Astrocyte of the hippocampus (primary cell): ENCODE measurements around the gene ATP2C2.
A peak's percentile ranks its signal among the peaks of the same experiment; 100 is the strongest.
"Not testable (repeated sequence)": the region's sequence is repeated elsewhere in the genome, so short reads cannot be mapped to it uniquely, and the experiment has no call there.

Source experiments
- DNase-seq: peaks from one replicate; pipeline ENCODE4 v3.0.0; 2011; ENCODE audit warnings: low read depth, low spot score

The ATP2C2 gene

DNA sequence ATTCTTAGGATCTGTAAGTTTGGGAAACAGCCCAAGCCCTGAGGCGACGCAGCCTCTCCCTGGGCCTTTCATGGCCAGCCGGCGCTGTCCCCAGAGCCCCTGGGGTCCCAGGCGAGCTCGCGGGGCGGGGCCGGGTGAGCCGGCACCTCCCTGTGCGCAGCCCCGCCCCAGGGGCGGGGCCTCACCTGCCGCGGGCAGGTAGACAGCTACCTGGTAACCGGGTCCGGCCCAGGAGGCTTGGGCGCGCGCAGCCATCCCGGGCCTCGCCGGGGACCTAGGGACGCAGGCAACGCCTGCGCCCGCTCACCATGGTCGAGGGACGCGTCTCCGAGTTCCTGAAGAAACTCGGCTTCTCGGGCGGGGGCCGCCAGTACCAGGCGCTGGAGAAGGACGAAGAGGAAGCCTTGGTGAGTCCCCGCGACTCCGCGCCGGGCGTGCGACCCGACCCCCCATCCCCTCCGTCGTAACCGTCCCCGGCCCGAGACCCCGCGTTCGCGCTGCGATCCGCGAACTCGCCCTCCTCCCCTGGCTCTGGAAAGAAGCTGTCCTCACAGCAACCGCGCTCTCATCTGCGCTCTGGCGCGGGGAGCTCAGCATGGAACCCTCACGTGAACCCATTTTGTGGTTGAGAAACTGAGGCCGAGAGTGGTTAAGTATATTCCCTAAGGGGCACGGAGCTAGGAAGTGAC is at the start of gene ATP2C2:
Gene ATP2C2 (plus strand): TSS at position 231 of the 689 bp plus-strand sequence. CDS start 78 bp downstream, at position 309.
- peak; percentile 8 for DNase-seq

DNA sequence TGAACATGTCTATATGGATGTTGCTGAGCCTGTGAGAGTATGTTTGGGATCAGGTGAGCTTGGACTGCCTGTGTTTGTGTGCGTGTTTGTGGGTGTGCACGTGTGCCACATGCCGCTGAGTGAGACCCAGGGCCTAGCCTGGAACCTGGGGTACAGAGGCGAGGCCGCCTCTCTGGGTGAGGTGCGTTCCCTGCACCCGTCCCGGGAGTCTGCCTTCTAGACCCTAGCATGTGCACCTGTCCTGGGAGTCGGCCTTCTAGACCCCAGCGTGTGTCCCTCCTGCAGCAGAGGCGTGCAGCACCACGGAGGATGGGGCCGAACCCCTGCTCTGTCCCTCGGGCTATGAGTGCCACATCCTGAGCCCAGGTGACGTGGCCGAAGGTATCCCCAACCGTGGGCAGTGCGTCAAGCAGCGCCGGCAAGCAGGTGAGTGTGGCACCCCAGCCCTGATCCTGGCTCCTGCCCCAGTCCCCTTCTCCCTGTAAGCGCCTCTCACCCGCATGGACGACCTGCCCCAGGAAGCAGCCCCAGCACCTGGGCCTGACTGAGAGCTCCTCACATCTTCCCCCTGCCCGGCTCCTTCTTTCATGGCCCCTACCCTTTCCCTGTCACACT is 49.1 kb upstream of the ATP2C2 start:
- DNase-seq: no peak

- no peak for DNase-seq
Measured at GRCh38 chr16:84320511-84320910, 47.8 kb upstream of the ATP2C2 start.

GRCh38 chr16:84321932-84322331 is 46.4 kb upstream of the ATP2C2 start:
- no peak for DNase-seq

GRCh38 chr16:84322749-84323148 is 45.6 kb upstream of the ATP2C2 start:
- no peak for DNase-seq

DNA sequence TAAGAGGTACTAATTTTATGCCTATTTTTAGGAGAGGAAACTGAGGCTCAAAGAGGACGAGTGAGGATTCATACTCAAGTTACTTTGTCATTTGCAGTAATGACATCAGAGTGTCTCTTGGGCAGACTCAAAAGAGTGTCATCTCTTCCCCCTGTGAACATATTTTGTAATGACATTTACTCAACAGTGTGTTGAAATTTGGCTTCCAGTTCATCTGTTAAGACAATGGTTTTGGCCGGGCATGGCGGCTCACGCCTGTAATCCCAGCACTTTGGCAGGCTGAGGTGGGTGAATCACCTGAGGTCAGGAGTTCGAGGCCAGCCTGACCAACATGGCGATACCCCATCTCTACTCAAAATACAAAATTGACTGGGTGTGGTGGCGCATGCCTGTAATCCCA is 44.7 kb upstream of the ATP2C2 start:
- DNase-seq: no peak

DNA sequence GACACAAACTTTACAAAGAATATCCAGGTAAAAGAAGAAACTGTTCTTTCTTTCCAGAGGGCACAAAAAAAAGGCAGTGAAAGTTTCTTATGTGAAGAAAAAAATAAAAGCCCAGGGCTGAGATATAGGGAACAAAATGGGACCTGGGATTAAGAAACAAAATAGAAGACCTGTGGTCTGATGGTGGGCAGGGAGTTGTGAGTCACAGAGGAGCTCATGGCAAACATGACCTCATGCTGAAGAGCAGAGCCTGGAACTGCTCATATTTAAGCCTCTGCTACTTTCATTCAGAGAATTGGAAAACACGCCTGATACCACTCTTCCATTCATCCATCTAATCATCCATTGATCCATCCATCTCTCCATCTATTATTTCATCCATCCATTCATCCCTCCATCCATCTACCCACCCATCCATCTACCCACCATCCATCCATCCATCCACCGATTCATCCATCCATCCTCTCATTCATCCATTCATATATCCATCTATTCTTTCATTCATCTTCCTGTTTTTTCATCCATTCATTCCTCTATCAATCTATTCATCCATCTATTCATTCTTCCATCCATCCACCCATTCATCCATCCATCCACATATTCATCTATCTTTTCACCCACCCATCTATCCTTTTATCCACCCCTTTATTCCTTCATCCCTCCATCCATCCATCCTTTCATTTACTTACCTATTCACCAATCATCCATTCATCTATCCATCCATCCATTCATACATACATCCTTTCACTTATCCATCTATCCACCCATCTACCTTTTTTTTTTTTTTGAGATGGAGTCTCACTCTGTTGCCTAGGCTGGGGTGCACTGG is 43.7 kb upstream of the ATP2C2 start:
- peak; percentile 14 for DNase-seq

DNA sequence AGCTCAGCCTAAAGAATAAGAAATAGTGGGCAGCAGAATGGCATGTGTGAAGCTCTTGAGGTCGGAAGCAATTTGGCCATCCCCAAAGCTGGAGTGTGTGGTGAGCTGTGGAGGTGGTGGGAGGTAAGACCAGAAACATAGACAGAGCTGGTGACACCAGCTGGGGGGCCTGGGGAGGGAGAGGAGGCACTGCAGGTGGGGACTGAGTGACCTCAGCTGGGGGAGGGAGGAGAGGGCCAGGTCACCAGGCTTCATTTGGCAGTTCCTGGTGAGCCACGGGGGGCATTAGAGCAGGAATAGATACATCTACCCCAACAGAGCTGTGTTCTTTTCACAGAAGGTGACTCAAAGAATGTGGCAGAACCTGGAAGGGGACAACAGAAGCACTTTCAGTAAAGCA is 41.8 kb upstream of the ATP2C2 start:
- DNase-seq: no peak

- DNase-seq: no peak
Measured at GRCh38 chr16:84327926-84328505, 40.3 kb upstream of the ATP2C2 start.

GRCh38 chr16:84329016-84329415 is 39.3 kb upstream of the ATP2C2 start:
- no peak for DNase-seq

DNA sequence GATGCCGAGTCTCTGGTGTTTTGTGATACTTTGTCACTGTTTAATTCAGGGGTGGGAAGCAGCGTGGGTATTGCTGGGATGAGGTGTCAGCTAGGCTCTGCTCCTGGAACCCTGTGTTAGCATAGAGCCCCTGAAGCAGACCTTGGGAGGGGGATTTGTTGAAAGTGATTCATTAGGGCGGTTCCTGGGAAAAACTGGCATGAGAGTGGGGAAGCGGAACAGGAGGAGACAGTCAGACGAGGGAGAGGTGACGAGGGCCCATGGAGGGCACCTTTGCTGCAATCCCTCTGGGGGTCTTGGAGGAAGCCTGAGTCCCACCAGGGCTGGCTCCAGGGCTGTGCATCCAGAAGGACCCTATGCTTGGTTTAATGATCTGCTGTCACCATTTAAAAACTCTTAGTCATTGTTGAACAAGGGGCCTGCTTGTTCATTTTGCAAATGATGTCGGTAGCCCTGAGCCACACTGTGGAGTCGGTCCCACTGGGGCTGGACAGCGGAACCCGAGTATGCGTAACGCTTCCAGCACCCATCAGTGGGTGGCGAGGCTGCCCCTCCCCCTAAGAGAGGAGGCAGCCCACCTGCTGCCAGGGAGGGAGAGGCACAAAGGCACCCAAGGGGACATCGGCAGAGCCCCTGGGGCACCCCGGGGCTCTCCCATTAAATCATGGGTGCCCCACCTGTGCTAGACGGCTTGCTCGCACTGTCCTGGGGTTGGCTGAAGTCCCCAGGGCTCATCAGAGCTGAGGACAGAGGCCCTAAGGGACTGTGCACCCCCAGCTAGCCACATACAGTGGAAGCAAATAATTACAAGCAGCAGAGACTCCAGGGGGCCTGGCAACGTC is 38.3 kb upstream of the ATP2C2 start:
- no peak for DNase-seq

DNA sequence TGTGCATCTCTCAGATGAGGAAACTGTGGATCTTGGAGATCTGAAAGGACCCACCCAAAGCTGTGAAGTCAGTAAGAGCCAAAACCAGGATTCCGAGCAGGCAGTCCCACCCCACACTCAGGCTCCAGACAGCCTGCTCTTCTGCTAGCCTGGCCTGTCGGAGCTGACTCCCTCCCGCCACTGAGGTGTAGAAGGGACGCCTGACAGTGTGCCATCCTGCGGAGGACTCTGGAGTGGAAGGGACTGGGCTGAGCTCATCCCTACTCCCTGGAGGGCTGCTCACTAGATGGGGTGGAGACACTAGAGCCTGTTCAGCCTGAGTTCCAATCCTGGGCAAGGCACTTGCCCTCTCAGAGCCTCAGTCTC is 37.7 kb upstream of the ATP2C2 start:
- no peak for DNase-seq

- peak; percentile 15 for DNase-seq
Measured at GRCh38 chr16:84331998-84332780, 36.1 kb upstream of the ATP2C2 start.

- DNase-seq: no peak
Measured at GRCh38 chr16:84332975-84333684, 35.2 kb upstream of the ATP2C2 start.

- no peak for DNase-seq
Measured at GRCh38 chr16:84334058-84334457, 34.3 kb upstream of the ATP2C2 start.

DNA sequence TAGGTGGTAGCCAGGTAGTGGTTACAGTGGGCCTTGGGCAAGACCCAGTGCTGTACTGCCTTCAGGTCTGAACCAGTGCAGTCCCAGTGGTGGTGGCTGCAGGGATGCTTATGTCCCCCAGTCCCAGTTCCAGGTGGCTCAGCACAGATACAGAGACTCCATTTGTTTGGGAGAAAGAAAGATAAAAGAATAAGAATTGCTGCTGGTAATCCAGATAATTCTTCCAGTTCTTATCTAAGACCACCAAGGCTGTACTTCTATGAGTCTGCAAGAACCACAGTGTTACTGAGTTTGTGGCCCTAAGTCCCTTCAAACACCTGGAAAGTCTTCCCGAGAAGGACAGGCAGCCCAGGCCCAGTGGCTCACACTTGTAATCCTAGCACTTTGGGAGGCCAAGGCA is 33.9 kb upstream of the ATP2C2 start:
- no peak for DNase-seq

DNA sequence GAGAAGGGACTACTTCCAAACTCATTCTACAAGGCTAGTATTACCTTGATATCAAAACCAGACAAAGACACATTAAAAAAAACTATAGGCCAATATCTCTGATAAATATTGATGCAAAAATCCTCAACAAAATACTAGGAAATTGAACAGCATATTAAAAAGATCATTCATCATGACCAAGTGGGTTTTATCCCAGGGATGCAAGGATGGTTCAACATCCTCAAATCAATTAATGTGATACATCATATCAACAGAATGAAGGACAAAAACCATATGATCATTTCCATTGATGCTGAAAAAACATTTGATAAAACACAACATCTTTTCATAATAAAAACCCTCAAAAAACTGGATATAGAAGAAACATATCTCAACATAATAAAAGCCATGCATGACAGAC is 31.1 kb upstream of the ATP2C2 start:
- not testable (repeated sequence) for DNase-seq

DNA sequence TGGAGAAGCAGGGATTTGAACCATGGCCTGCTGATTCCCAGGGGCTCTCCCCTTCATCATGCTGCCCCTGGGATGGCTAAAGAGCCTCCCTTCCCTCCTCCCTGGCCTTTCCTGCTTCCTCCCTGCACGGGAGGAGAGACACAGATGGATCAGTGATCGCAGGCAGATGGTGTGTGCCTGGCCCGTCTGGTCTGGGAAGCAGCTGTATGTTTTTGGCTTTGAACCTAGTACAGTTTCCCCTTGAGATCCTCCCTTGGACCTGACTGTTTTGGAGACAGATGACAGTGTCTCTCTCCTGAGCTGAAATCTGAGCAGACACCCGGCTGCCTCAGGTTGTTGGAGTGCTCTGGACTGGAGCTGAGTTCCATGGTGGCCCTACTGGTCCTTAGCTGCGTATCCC is 29.0 kb upstream of the ATP2C2 start:
- DNase-seq: no peak

DNA sequence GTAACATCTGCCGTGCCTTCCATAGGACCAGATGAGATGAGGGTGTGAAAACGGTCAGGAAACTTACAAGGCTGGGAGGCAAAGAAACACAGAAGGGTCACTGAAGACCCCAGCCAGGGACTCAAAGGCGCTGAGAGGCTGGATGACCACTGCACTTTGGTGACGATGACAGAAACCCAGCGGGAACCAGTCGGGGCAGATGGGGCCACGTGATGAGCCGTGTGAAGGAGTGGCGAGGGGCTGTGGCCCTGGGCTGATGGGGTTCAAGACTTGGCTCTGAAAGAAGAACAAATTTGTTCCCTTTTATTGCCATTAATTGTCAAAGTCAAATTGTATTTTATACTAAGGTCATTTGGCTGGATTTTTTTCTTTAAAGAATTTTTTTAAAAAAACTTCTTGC is 28.6 kb upstream of the ATP2C2 start:
- DNase-seq: no peak
